Measurements from ENCODE around the gene TMEM179.
A peak's percentile ranks its signal among the peaks of the same experiment; 100 is the strongest.

The TMEM179 gene

GRCh38 chr14:104593710-104594136 lies 10.8 kb downstream of the TMEM179 start:
- TF ChIP-seq CTCF (IDR thresholded peaks at IDR 0.05; ENCODE audit: low read depth, low read length), result no peak
- H3K27ac ChIP-seq, result no peak overlapping the region
- H3K9me3 ChIP-seq (ENCODE audit: severe bottlenecking), result no peaks in the 10 kb centered on the region
- H3K4me3 ChIP-seq (ENCODE audit: low read depth, low read length), result no peak overlapping the region
- H3K27me3 ChIP-seq (ENCODE audit: insufficient read depth, low read depth, severe bottlenecking), result no peaks in the 10 kb centered on the region
- no peaks in the 10 kb centered on the region for H3K36me3 ChIP-seq
- no peak for DNase-seq

GRCh38 chr14:104593241-104593701 lies 11.3 kb downstream of the TMEM179 start:
- Histone ChIP-seq H3K27me3 (ENCODE audit: insufficient read depth, low read depth, severe bottlenecking) (no peaks in the 10 kb centered on the region), H3K36me3 (no peaks in the 10 kb centered on the region), H3K9me3 (ENCODE audit: severe bottlenecking) (no peaks in the 10 kb centered on the region), H3K27ac (no peak overlapping the region), H3K4me3 (ENCODE audit: low read depth, low read length) (no peak overlapping the region)
- TF ChIP-seq CTCF (IDR thresholded peaks at IDR 0.05; ENCODE audit: low read depth, low read length), result peak; percentile 15; the same call in 1 of the 2 replicates
- no peak for DNase-seq

- Histone ChIP-seq H3K27me3 (ENCODE audit: insufficient read depth, low read depth, severe bottlenecking) (no peaks in the 10 kb centered on the region), H3K9me3 (ENCODE audit: severe bottlenecking) (no peaks in the 10 kb centered on the region), H3K36me3 (no peaks in the 10 kb centered on the region), H3K4me3 (ENCODE audit: low read depth, low read length) (no peak overlapping the region), H3K27ac (no peak overlapping the region)
- TF ChIP-seq CTCF (IDR thresholded peaks at IDR 0.05; ENCODE audit: low read depth, low read length), result no peak
- no peak for DNase-seq
These were observed 11.8 kb downstream of the TMEM179 start for GRCh38 chr14:104592785-104593184.

- Histone ChIP-seq H3K27me3 (ENCODE audit: insufficient read depth, low read depth, severe bottlenecking) (no peaks in the 10 kb centered on the region), H3K36me3 (no peaks in the 10 kb centered on the region), H3K9me3 (ENCODE audit: severe bottlenecking) (no peaks in the 10 kb centered on the region), H3K4me3 (ENCODE audit: low read depth, low read length) (no peak overlapping the region), H3K27ac (no peak overlapping the region)
- no peak for TF ChIP-seq CTCF (IDR thresholded peaks at IDR 0.05; ENCODE audit: low read depth, low read length)
- no peak for DNase-seq
These were observed 12.3 kb downstream of the TMEM179 start for GRCh38 chr14:104592292-104592672.

GRCh38 chr14:104591506-104592291 lies 12.9 kb downstream of the TMEM179 start:
- Histone ChIP-seq H3K27ac (no peak overlapping the region), H3K36me3 (no peaks in the 10 kb centered on the region), H3K4me3 (ENCODE audit: low read depth, low read length) (no peak overlapping the region), H3K9me3 (ENCODE audit: severe bottlenecking) (no peaks in the 10 kb centered on the region), H3K27me3 (ENCODE audit: insufficient read depth, low read depth, severe bottlenecking) (no peaks in the 10 kb centered on the region)
- TF ChIP-seq CTCF (IDR thresholded peaks at IDR 0.05; ENCODE audit: low read depth, low read length), result no peak
- no peak for DNase-seq

GRCh38 chr14:104591031-104591430 lies 13.5 kb downstream of the TMEM179 start:
- Histone ChIP-seq H3K4me3 (ENCODE audit: low read depth, low read length) (no peak overlapping the region), H3K9me3 (ENCODE audit: severe bottlenecking) (no peaks in the 10 kb centered on the region), H3K27ac (no peak overlapping the region), H3K36me3 (no peaks in the 10 kb centered on the region), H3K27me3 (ENCODE audit: insufficient read depth, low read depth, severe bottlenecking) (no peaks in the 10 kb centered on the region)
- DNase-seq, result no peak
- TF ChIP-seq CTCF (IDR thresholded peaks at IDR 0.05; ENCODE audit: low read depth, low read length), result no peak

Data from WERI-Rb-1 (cell line).